Panc1 (cell line): Measurements from ENCODE around the gene GMEB1.

Source experiments
- POLR2AphosphoS5 ChIP-seq: IDR thresholded peaks from 2 replicates; pipeline ENCODE4 v1.6.1; 2012; ENCODE audit warnings: mild to moderate bottlenecking, low read depth, low read length, moderate library complexity
- SIN3A ChIP-seq: IDR thresholded peaks from 2 replicates; pipeline ENCODE4 v1.6.1; 2012; ENCODE audit warnings: low read depth, mild to moderate bottlenecking, low read length, moderate library complexity, borderline replicate concordance; ENCODE audit not compliant: insufficient read depth
- TCF7L2 ChIP-seq: IDR thresholded peaks from 2 replicates; pipeline ENCODE4 v1.6.1; 2011; ENCODE audit warnings: mild to moderate bottlenecking, low read depth, low read length, inconsistent platforms
- TF ChIP-seq, protein P1 (sequence below): fragments of 450-650 bp; IDR thresholded peaks from 2 replicates; pipeline ENCODE4 v1.5.1; 2017; ENCODE audit warnings: mild to moderate bottlenecking
- TF ChIP-seq, protein P2 (sequence below), 2 experiments: IDR thresholded peaks; 2 replicates each; pipeline ENCODE4 v1.6.1; 2011 to 2012; ENCODE audit warnings: low read depth in 2 of 2, control low read depth in 1 of 2, low read length in 1 of 2, mild to moderate bottlenecking in 1 of 2, moderate library complexity in 1 of 2; ENCODE audit not compliant: insufficient read depth in 1 of 2

DNA sequence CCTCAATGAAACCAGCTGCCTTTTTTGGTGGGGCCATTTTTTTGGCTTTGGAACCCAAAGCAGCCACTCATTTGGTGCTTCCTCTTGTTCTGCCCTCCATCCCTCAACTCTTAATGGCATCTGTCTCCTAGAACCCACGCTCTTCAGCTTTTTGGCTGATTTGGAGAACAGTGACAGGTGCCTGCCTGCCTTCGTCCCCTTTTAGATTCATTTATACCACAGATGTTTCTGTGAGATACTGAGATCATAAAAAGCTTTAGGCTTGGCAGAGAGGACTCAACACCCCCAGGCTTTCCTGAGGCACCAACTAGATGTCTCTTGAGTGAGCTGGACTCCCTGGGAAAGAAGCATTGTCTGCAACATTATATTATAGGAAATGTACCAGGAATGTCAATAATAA lies 47.8 kb downstream of the GMEB1 start:
- TF ChIP-seq, protein P1, sequence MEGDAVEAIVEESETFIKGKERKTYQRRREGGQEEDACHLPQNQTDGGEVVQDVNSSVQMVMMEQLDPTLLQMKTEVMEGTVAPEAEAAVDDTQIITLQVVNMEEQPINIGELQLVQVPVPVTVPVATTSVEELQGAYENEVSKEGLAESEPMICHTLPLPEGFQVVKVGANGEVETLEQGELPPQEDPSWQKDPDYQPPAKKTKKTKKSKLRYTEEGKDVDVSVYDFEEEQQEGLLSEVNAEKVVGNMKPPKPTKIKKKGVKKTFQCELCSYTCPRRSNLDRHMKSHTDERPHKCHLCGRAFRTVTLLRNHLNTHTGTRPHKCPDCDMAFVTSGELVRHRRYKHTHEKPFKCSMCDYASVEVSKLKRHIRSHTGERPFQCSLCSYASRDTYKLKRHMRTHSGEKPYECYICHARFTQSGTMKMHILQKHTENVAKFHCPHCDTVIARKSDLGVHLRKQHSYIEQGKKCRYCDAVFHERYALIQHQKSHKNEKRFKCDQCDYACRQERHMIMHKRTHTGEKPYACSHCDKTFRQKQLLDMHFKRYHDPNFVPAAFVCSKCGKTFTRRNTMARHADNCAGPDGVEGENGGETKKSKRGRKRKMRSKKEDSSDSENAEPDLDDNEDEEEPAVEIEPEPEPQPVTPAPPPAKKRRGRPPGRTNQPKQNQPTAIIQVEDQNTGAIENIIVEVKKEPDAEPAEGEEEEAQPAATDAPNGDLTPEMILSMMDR: no peak
- TF ChIP-seq, protein P2, sequence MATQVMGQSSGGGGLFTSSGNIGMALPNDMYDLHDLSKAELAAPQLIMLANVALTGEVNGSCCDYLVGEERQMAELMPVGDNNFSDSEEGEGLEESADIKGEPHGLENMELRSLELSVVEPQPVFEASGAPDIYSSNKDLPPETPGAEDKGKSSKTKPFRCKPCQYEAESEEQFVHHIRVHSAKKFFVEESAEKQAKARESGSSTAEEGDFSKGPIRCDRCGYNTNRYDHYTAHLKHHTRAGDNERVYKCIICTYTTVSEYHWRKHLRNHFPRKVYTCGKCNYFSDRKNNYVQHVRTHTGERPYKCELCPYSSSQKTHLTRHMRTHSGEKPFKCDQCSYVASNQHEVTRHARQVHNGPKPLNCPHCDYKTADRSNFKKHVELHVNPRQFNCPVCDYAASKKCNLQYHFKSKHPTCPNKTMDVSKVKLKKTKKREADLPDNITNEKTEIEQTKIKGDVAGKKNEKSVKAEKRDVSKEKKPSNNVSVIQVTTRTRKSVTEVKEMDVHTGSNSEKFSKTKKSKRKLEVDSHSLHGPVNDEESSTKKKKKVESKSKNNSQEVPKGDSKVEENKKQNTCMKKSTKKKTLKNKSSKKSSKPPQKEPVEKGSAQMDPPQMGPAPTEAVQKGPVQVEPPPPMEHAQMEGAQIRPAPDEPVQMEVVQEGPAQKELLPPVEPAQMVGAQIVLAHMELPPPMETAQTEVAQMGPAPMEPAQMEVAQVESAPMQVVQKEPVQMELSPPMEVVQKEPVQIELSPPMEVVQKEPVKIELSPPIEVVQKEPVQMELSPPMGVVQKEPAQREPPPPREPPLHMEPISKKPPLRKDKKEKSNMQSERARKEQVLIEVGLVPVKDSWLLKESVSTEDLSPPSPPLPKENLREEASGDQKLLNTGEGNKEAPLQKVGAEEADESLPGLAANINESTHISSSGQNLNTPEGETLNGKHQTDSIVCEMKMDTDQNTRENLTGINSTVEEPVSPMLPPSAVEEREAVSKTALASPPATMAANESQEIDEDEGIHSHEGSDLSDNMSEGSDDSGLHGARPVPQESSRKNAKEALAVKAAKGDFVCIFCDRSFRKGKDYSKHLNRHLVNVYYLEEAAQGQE (IDR thresholded peaks at IDR 0.05; ENCODE audit: insufficient read depth in 1 of 2, low read depth in 2 of 2, low read length in 1 of 2): no peak
- TF ChIP-seq SIN3A (no peak), POLR2AphosphoS5 (no peak), TCF7L2 (no peak)
